HG03039 (cell line): ENCODE data around the gene ARHGEF7.

ENCODE experiments used
- ATAC-seq: cut with Tn5 transposase; IDR thresholded peaks from one replicate; pipeline ENCODE4 v1.9.1; 2021; ENCODE audit warnings: mild to moderate bottlenecking, moderate library complexity; ENCODE audit not compliant: unreplicated experiment

ARHGEF7 gene

GRCh38 chr13:111217641-111218040 lies 102.5 kb downstream of the ARHGEF7 start:
- no peak for ATAC-seq

GRCh38 chr13:111219280-111219679 lies 104.2 kb downstream of the ARHGEF7 start:
- no peak for ATAC-seq

DNA sequence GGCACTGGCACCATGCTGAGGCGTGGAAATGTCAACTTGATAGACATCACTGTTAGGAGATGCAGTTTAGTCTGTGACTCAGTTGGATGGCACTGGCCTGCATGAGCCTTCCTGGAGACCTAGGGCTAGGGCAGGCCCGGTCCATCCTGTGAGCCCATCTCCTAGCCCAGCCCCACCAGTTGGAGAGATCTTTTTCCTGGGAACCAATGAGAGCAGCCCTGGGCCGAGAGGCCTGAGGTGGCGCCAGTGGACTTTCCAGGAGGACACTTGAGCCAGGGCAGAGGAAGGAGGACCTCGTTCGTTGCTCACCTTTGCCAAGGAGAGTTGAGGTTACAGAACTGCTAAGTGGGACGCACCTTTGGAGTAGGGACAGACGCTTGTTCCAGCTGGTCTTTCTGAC lies 104.8 kb downstream of the ARHGEF7 start:
- no peak for ATAC-seq

DNA sequence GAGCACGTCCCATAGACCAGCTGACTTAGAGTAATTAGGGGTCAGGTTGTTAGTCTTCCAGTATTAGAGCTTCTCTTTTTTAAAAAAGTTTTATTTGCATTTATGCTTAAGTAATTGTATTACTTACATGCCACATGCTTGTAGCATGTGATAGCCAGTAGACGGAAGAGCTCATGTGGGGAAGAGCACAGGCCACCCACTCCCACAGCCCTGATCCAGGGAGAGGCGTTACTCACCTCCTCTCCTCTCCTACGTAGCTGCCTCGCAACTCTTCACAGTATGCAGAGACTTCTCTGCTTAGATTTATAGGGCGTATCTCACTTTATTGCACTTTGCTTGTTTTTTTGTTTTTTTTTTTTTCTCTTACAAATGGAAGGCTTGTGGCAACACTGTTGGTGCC lies 110.1 kb downstream of the ARHGEF7 start:
- no peak for ATAC-seq

DNA sequence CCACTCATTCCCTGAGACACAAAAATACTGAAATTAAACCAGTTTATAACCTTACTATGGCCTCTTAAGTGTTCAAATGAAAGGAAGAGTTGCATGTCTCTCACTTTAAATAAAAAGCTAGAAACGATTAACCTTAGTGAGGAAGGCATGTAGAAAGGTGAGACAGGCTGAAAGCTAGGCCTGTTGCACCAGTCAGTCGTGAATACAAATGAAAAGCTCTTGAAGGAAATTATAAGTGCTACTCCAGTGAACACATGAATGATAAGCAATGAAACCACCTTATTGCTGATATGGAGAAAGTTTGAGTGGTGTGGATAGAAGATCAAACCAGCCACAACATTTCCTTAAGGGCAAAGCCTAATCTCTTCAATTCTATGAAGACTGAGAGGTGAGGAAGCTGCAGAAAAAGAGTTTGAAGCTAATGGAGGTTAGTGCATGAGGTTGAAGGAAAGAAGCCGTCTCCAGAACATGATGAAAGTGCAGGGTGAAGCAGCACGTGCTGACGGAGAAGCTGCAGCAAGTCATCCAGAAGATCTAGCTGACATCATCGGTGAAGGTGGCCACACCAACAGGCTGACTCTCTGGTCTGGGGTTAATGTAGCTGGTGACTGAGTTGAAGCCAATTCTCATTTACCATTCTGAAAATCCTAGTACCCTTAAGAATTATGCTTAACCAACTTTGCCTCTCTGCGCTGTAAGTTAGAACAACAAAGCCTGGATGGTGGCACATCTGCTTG lies 110.9 kb downstream of the ARHGEF7 start:
- no peak for ATAC-seq

GRCh38 chr13:111227405-111227804 lies 112.3 kb downstream of the ARHGEF7 start:
- ATAC-seq: no peak

DNA sequence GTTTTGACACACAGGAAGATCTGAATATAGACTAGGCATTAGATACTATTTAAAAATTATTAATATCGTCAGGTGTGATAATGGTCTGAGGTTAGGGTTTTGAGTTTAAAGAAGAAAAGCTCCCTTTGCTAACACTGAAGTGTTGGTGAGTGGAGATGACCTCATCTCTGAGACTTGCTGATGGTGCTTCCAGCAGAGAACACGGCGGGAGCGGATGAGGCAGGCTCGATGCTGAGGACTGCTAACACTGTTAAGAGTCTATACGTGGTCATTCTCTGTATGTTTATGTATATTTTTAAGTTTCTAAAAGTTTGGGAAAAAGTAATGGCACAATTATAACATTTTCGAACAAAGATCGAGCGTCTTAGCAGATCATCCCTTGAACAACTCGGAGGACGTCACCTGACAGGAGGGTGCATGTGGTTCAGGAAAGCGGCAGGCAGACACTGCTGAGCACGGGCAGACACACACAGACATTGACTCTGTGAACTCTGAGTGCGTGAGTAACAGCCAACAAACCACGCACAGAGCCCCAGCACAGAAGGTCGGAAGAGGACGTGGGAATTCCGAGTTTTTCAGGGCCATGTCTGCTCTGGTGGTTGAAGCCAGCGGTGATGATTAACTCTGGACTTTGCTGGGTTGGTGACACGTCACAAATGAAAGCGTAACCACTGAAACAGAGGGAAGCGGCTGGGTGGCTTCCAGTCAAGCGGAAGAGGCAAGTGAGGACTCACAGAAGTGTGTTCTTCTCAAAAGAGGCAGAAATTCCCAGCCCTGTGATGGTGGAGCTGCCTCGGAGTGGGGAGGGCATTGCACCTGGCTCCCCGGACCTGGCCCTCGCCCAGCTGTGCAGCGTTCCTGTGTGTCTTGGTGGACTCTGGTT lies 113.4 kb downstream of the ARHGEF7 start:
- no peak for ATAC-seq

DNA sequence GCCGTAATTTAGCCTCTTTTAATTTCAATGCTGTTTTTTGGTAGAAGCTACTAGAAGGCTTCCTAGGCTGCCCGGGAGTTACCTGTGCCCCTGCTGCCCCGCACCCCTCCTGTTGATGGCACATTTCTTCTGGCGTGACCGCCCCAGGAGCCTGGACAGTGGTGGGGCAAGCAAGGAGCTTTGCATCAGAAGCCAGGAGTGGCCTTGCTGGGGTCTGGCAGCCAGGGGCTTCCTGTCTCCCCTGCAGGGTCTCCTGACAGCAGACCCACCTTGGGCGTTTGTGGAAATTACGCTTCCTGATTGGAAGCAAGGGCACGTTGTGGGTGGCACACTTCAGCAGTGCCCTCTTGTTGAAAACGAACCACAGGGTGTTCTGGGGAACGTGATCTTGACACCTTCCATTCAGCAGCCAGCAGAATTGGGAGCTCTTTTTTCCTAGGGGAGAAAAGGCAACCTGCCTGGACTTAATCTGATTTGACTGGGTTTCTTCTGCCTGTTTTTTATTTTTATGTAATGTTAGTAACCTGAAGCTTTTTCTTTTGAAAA lies 115.3 kb downstream of the ARHGEF7 start:
- no peak for ATAC-seq

GRCh38 chr13:111232191-111232590 lies 117.1 kb downstream of the ARHGEF7 start:
- no peak for ATAC-seq

DNA sequence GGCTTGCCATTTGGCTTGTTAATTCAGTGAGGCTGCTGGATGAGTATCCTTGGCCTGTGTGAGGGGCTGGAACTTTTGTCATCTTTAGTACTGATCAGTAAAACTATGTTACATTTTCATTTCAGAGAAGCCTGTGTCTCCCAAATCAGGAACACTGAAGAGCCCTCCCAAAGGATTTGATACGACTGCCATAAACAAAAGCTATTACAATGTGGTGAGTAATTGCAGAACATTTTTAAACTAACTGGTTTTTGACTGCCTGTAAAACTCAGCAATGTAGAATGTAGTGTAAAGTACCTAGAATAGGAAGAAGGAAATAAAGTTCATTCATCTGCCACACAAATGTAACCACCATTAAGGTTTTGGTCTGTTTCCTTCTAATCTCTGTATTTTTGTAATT lies 118.0 kb downstream of the ARHGEF7 start:
- ATAC-seq: no peak

GRCh38 chr13:111239764-111240670 lies 124.9 kb downstream of the ARHGEF7 start:
- no peak for ATAC-seq

GRCh38 chr13:111241006-111241755 lies 126.1 kb downstream of the ARHGEF7 start:
- no peak for ATAC-seq

DNA sequence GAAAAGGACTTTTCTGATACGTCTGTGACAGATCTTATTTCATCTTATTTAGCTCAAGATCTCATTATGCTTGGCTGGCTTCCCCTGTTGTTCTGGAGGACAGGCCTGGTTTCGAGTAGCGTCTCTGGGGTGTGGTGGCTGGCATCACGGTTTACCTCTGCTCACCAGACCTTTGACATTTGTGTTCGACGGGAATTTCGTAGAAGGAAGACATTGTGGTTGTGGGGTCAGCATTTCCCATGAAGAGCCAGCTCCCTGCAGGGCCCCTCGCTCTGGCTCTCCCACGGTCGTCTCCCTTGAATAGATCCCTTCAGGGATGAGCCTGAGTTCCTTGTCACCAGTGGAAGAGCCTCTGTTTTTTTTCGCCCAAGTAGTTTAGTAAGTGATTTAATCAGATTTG lies 126.8 kb downstream of the ARHGEF7 start:
- ATAC-seq: no peak

- no peak for ATAC-seq
Observed at GRCh38 chr13:111242585-111242984, 127.5 kb downstream of the ARHGEF7 start.

DNA sequence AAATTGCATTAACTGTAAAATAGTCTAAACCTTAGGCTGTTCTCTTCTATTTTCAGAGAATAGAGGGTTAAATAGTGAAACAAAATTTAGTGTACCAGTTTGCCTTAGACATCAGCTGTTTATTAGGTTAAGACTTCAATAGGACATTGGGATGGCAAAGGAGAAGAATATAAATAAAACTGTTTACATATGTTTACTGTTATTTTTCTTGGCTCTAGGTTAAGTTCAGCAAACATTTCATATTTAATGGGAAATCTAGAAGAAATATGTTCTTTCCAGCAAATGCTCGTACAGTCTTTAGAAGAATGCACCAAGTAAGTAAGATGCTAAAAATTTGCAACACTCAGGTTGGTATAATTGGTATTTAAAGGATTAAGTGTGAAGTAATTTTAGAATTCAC lies 128.9 kb downstream of the ARHGEF7 start:
- ATAC-seq: no peak

DNA sequence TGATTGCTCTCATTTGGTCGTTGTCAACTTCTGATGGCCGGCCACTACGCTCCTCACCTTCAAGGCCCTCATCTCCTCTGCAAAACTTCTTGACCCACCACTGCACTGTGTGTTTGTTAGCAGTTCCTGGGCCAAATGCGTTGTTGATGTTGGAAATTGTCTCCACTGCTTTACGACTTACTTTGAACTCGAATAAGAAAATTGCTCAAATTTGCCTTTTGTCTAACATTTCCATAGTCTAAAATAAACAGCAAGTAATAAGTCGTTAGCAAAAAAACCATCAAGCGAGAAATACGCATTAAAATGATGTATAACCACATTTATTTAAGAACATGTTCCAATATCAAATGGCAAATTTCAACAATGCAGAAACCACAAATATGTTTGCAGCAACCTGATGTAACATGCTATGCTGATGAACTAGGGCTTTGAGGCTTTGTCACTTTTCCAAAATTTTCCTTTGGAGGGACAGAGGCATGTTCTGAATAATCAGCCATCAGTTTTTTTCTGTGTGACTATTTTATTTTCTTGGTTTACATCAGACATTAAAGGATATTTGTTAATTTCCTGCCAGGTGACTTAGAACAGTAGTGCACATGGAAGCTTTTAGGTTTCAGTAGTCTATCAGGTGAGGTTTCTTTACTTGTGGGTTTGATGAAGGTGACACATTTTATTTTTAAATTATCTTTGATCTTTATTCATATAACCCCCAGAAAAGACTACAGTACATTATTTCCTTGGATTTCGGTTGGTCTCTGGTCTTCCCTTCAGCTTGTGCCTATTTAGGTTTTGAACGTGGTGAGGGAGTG lies 130.7 kb downstream of the ARHGEF7 start:
- no peak for ATAC-seq

GRCh38 chr13:111247552-111247951 lies 132.4 kb downstream of the ARHGEF7 start:
- ATAC-seq: no peak

GRCh38 chr13:111248822-111249221 lies 133.7 kb downstream of the ARHGEF7 start:
- no peak for ATAC-seq

DNA sequence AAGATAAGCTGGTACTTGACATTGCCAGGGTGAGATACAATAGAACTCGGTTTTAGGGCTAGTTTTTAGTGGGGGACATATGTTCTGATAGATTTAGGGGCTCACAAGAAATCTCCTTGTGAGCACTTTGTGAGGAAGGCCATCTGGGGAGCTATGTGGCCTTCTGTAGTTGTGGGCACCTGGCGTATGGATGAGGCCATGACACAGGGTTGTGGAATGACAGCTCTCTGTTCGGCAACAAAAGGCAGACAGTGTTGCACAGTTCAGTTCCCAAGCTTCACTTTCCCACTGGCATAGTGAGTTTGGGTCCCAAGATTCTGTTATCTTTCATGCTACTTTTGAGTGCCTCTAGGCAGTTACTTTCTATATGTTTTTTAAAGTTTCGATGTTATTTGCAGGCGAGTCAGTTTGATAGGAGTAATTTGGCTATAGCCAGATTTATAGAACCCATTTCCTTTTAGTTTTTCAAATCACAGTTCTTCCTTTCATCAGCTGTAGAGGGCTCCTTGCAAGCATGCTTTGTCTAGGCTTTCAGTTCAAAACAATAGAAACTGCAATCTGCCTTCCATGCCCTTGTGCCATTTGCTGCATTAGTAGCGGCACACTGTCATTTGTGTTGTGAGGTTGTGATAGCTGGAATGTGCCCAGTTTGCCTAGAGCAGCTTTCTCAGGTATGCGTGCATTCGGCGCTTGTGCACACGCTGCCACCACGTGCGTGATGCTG lies 134.7 kb downstream of the ARHGEF7 start:
- no peak for ATAC-seq
